Mammary epithelial cell (primary cell): ENCODE measurements around the gene VAT1L.

Experiments used
- CTCF ChIP-seq, 2 donors: IDR thresholded peaks in 1 of 2; conservative IDR thresholded peaks in 1 of 2; 2 replicates each; pipeline ENCODE4 v1.5.1; 2011 to 2012; ENCODE audit warnings: inconsistent platforms in 2 of 2, low read length in 2 of 2, mild to moderate bottlenecking in 2 of 2, control low read depth in 1 of 2, low read depth in 1 of 2; ENCODE audit not compliant: insufficient read depth in 1 of 2; ENCODE audit errors: extremely low read depth in 1 of 2
- EZH2 ChIP-seq: IDR thresholded peaks from 2 replicates; pipeline ENCODE4 v1.6.1; 2012; ENCODE audit warnings: low read length, inconsistent platforms, borderline replicate concordance

- TF ChIP-seq CTCF (conservative IDR thresholded peaks at IDR 0.05 in 1 of 2, IDR thresholded peaks at IDR 0.05 in 1 of 2; ENCODE audit: extremely low read depth in 1 of 2, insufficient read depth in 1 of 2, low read depth in 1 of 2, low read length in 2 of 2) (no peak), EZH2 (no peak)
These were observed 234.1 kb downstream of the VAT1L start, which contains the start of gene CLEC3A for GRCh38 chr16:78022347-78023060.
